Measurements from ENCODE around the gene PPP6R1.

Gene PPP6R1

DNA sequence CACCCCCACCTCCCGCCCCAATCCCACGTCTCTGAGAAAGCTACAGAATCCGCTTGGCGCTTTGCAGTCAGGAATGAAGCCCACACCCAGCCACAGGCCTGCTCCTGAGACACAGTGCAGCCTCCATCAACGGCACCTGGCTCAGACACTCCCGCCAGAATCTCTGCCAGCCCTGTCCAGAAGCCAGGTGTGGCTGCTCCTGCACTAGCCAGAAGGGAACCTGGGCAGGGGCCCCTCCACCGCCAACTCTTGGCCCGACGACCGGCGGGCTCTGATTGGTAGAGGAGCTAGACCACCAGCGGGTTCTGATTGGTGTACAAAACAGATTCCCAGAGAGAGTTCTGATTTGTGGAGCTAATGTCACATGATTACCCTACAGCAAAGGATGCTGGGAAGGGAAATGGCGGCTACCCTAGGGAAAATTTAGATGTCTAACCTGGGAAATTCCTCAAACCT lies 2.9 kb upstream of the PPP6R1 start:
- no peak for DNase-seq (ENCODE audit: low read depth in 1 of 2, low spot score in 1 of 2)
- TF ChIP-seq, protein P1, sequence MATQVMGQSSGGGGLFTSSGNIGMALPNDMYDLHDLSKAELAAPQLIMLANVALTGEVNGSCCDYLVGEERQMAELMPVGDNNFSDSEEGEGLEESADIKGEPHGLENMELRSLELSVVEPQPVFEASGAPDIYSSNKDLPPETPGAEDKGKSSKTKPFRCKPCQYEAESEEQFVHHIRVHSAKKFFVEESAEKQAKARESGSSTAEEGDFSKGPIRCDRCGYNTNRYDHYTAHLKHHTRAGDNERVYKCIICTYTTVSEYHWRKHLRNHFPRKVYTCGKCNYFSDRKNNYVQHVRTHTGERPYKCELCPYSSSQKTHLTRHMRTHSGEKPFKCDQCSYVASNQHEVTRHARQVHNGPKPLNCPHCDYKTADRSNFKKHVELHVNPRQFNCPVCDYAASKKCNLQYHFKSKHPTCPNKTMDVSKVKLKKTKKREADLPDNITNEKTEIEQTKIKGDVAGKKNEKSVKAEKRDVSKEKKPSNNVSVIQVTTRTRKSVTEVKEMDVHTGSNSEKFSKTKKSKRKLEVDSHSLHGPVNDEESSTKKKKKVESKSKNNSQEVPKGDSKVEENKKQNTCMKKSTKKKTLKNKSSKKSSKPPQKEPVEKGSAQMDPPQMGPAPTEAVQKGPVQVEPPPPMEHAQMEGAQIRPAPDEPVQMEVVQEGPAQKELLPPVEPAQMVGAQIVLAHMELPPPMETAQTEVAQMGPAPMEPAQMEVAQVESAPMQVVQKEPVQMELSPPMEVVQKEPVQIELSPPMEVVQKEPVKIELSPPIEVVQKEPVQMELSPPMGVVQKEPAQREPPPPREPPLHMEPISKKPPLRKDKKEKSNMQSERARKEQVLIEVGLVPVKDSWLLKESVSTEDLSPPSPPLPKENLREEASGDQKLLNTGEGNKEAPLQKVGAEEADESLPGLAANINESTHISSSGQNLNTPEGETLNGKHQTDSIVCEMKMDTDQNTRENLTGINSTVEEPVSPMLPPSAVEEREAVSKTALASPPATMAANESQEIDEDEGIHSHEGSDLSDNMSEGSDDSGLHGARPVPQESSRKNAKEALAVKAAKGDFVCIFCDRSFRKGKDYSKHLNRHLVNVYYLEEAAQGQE (IDR thresholded peaks at IDR 0.05; ENCODE audit: insufficient replicate concordance, low read depth): no peak
- TF ChIP-seq GABPA (IDR thresholded peaks at IDR 0.05; ENCODE audit: low read depth): no peak
- TF ChIP-seq, protein P2, sequence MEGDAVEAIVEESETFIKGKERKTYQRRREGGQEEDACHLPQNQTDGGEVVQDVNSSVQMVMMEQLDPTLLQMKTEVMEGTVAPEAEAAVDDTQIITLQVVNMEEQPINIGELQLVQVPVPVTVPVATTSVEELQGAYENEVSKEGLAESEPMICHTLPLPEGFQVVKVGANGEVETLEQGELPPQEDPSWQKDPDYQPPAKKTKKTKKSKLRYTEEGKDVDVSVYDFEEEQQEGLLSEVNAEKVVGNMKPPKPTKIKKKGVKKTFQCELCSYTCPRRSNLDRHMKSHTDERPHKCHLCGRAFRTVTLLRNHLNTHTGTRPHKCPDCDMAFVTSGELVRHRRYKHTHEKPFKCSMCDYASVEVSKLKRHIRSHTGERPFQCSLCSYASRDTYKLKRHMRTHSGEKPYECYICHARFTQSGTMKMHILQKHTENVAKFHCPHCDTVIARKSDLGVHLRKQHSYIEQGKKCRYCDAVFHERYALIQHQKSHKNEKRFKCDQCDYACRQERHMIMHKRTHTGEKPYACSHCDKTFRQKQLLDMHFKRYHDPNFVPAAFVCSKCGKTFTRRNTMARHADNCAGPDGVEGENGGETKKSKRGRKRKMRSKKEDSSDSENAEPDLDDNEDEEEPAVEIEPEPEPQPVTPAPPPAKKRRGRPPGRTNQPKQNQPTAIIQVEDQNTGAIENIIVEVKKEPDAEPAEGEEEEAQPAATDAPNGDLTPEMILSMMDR (IDR thresholded peaks at IDR 0.05; ENCODE audit: insufficient read depth, low read length): no peak
- TF ChIP-seq POLR2AphosphoS5 (IDR thresholded peaks at IDR 0.05; ENCODE audit: low read depth): no peak
- no peak for TF ChIP-seq SPI1 (IDR thresholded peaks at IDR 0.05; ENCODE audit: borderline replicate concordance, low read depth)
- Histone ChIP-seq H3K4me3 (replicated peaks; ENCODE audit: insufficient read depth, low read length) (no peak overlapping the region), H3K27ac (replicated peaks) (no peak overlapping the region), H3K27me3 (ENCODE audit: insufficient read depth, poor library complexity, severe bottlenecking) (no peaks in the 10 kb centered on the region)

DNA sequence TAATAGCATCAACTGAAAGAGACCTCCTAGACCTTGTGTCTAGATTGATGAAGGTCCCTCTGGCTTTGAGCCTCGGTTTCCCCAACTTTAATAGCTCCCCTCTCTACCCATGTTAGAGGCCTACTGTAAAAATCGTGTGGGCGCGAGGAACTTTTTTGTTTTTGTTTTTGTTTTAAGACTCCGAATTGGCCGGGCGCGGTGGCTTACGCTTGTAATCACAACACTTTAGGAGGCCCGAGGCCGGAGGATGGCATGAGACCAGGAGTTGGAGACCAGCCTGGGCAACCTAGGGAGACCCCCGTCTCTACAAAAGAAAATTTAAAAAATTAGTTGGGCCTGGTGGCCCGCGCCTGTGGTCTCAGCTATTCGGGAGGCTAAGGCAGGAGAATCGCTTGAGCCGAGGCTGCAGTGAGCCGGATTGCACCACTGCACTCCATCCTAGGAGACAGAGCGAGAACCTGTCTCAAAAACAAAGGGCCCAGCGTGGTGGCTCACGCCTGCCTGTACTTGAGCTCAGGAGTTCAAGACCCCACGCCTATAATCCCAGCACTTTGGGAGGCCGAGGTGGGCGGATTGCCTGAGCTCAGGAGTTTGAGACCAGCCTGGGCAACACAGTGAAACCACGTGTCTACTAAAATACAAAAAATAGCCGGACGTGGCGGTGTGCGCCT lies 858 bp upstream of the PPP6R1 start:
- no peak for TF ChIP-seq SPI1 (IDR thresholded peaks at IDR 0.05; ENCODE audit: borderline replicate concordance, low read depth)
- TF ChIP-seq GABPA (IDR thresholded peaks at IDR 0.05; ENCODE audit: low read depth): 0 out of 2 replicates have a peak, but pooled peaks have one; percentile 19
- peak in 1 of 2 experiments; percentile 20 for DNase-seq (ENCODE audit: low read depth in 1 of 2, low spot score in 1 of 2)
- H3K27ac ChIP-seq (replicated peaks): peak overlapping the region; percentile 98
- H3K4me3 ChIP-seq (replicated peaks; ENCODE audit: insufficient read depth, low read length): peak overlapping the region; percentile 35
- no peaks in the 10 kb centered on the region for H3K27me3 ChIP-seq (ENCODE audit: insufficient read depth, poor library complexity, severe bottlenecking)

DNA sequence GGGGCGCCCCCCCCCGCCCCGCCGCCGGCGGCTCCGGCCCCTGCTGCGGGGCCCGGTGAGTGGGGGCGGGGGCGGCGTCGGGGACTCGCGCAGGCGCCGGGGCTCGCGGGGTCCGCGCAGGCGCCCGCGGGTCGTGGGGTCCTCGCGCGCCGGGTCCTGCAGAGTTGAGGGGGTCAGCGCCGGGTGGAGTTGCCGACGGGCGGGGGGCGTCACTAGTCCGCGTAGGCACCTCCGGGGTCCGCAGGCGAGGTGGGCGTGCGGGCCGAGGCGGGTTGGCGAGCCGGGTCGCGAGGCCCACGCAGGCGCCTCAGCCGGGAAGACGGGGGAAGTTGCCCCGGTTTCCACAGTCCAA lies 365 bp downstream of the PPP6R1 start:
- no peak for DNase-seq (ENCODE audit: low read depth in 1 of 2, low spot score in 1 of 2)
- Histone ChIP-seq H3K4me3 (replicated peaks; ENCODE audit: insufficient read depth, low read length) (peak overlapping the region; percentile 75), H3K27ac (replicated peaks) (peak overlapping the region; percentile 98), H3K27me3 (ENCODE audit: insufficient read depth, poor library complexity, severe bottlenecking) (no peaks in the 10 kb centered on the region)
- TF ChIP-seq GABPA (IDR thresholded peaks at IDR 0.05; ENCODE audit: low read depth) (no peak), SPI1 (IDR thresholded peaks at IDR 0.05; ENCODE audit: borderline replicate concordance, low read depth) (no peak), POLR2AphosphoS5 (IDR thresholded peaks at IDR 0.05; ENCODE audit: low read depth) (no peak)
- TF ChIP-seq, protein P1 (IDR thresholded peaks at IDR 0.05; ENCODE audit: insufficient replicate concordance, low read depth): no peak
- TF ChIP-seq, protein P2 (IDR thresholded peaks at IDR 0.05; ENCODE audit: insufficient read depth, low read length): no peak

DNA sequence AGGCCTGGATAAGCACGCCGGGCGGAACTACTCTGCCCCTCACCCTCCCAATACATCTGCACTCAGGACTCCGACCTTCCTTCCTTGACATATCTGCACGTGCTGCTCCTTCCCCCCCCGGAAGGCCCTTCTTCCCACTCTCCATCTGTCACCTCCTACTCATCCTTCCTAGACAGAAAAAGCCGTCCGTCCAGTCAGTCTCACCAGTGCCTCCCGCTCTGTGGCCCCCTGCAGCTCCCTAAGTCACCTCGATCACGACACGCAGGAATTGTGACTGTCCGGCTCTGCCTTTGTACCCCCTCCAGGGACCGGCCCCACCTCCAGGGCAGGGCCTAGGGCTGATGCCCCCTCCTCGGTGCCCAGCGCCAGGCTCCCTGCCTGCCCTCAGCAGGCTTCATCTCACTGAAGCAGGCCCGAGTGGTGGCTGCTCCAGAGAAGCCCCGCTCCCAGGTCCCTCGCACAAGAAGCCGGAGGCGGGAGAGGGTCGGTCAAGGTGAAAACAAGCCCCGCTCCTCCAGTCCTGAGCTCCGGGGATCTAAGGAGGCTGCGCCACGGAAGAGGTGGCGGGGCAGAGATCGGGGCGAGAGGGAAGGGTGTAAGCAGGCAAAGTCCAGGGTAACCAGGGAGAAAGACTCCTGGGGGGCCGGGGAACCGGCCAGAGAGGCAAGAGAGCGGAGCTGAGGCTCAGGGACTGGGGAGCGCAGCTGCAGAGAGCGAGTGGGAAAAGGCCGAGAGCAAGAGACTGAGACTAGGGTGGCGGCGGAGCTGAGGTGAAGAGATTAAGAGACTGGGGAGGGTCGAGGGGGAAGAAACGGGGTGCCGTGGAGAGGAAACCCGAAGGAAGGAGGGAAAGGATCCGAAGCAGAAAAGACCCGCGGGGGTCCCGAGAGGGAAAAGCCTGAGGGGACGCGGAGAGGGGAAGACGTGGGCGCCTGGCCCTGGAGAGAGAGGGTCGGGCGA lies 1.1 kb downstream of the PPP6R1 start:
- TF ChIP-seq, protein P1 (IDR thresholded peaks at IDR 0.05; ENCODE audit: insufficient replicate concordance, low read depth): no peak
- TF ChIP-seq, protein P2 (IDR thresholded peaks at IDR 0.05; ENCODE audit: insufficient read depth, low read length): no peak
- TF ChIP-seq GABPA (IDR thresholded peaks at IDR 0.05; ENCODE audit: low read depth) (no peak), POLR2AphosphoS5 (IDR thresholded peaks at IDR 0.05; ENCODE audit: low read depth) (no peak; the same call in 1 of the 2 replicates), SPI1 (IDR thresholded peaks at IDR 0.05; ENCODE audit: borderline replicate concordance, low read depth) (no peak)
- peak overlapping the region; percentile 98 for H3K27ac ChIP-seq (replicated peaks)
- DNase-seq (ENCODE audit: low read depth in 1 of 2, low spot score in 1 of 2): peak in 1 of 2 experiments; percentile 64
- peak overlapping the region; percentile 75 for H3K4me3 ChIP-seq (replicated peaks; ENCODE audit: insufficient read depth, low read length)
- no peaks in the 10 kb centered on the region for H3K27me3 ChIP-seq (ENCODE audit: insufficient read depth, poor library complexity, severe bottlenecking)
